Measurements from ENCODE around the gene BEND6. TPM values are rescaled to one million over a fixed set of nuclear protein-coding genes. Genes with fewer than 3 reads are reported as not detected.
"Not testable (repeated sequence)": the region's sequence is repeated elsewhere in the genome, so short reads cannot be mapped to it uniquely, and the experiment has no call there.

The BEND6 gene
- polyA plus RNA-seq, 5 donors, result 0.73 to 1.8 (median 1.3) TPM

GRCh38 chr6:56978530-56978929, 23.6 kb downstream of the BEND6 start:
- DNase-seq, result no peak

- DNase-seq, result no peak
These were observed 29.5 kb downstream of the BEND6 start for GRCh38 chr6:56984361-56984760.

- no peak for DNase-seq
These were observed 30.0 kb downstream of the BEND6 start for GRCh38 chr6:56984884-56985283.

- DNase-seq, result no peak
These were observed 31.7 kb downstream of the BEND6 start for GRCh38 chr6:56986611-56987010.

GRCh38 chr6:56988145-56988544, 33.2 kb downstream of the BEND6 start:
- DNase-seq, result no peak

- no peak for DNase-seq
These were observed 37.1 kb downstream of the BEND6 start for GRCh38 chr6:56992036-56992435.

- no peak for DNase-seq
These were observed 37.8 kb downstream of the BEND6 start for GRCh38 chr6:56992703-56993102.

- no peak for DNase-seq
These were observed 40.5 kb downstream of the BEND6 start for GRCh38 chr6:56995347-56995902.

GRCh38 chr6:56996401-56996800, 41.5 kb downstream of the BEND6 start:
- no peak for DNase-seq

GRCh38 chr6:56999049-56999448, 44.1 kb downstream of the BEND6 start:
- no peak for DNase-seq

- DNase-seq, result not testable (repeated sequence)
These were observed 44.8 kb downstream of the BEND6 start for GRCh38 chr6:56999748-57000147.

- DNase-seq, result no peak
These were observed 47.3 kb downstream of the BEND6 start for GRCh38 chr6:57002197-57002596.

GRCh38 chr6:57004292-57004691, 49.4 kb downstream of the BEND6 start:
- no peak for DNase-seq

- DNase-seq, result no peak
These were observed 51.2 kb downstream of the BEND6 start for GRCh38 chr6:57006101-57006500.

- not testable (repeated sequence) for DNase-seq
These were observed 53.2 kb downstream of the BEND6 start for GRCh38 chr6:57008069-57008468.

GRCh38 chr6:57013521-57013926, 58.6 kb downstream of the BEND6 start:
- DNase-seq, result no peak

GRCh38 chr6:57017069-57017468, 62.2 kb downstream of the BEND6 start:
- DNase-seq, result peak; percentile 35 to 37

GRCh38 chr6:57017841-57018240, 62.9 kb downstream of the BEND6 start:
- DNase-seq, result no peak

- DNase-seq, result no peak
These were observed 64.5 kb downstream of the BEND6 start for GRCh38 chr6:57019434-57019833.

- peak in 1 of 2 donors; percentile 15 for DNase-seq
These were observed 66.3 kb downstream of the BEND6 start for GRCh38 chr6:57021086-57021720.

- no peak for DNase-seq
These were observed 69.4 kb downstream of the BEND6 start for GRCh38 chr6:57024321-57024720.

- DNase-seq, result no peak
These were observed 69.9 kb downstream of the BEND6 start for GRCh38 chr6:57024775-57025174.

GRCh38 chr6:57026001-57026400, 71.1 kb downstream of the BEND6 start:
- DNase-seq, result no peak

- no peak for DNase-seq
These were observed 72.4 kb downstream of the BEND6 start for GRCh38 chr6:57027301-57027700.

Data from right lung (tissue), 5 donors.